Measurements from ENCODE around the gene SURF6. TPM values are rescaled to one million over a fixed set of nuclear protein-coding genes. Genes with fewer than 3 reads are reported as not detected.

The SURF6 gene
- polyA plus RNA-seq, 1 experiment: 8.4 TPM

- H3K27me3 ChIP-seq (ENCODE audit: control insufficient read depth, insufficient read depth, low read length): no peaks in the 10 kb centered on the region
- CTCF ChIA-PET: interaction anchor here (4.7 kb wide), 1 partner anchor 14 kb away, joined by 13 read pairs; no protein-coding TSS in a partner anchor
- no peak overlapping the region for H3K4me3 ChIP-seq (ENCODE audit: low read depth, low read length)
- POLR2A ChIA-PET: no interaction called here
- H3K36me3 ChIP-seq (ENCODE audit: control insufficient read depth, insufficient read depth, low read length): peaks cover 52% of the 10 kb centered on the region
- no peak for TF ChIP-seq CTCF (IDR thresholded peaks at IDR 0.05; ENCODE audit: insufficient read depth, low read depth, low read length)
- no peak for DNase-seq (ENCODE audit: low read depth)
Measured at GRCh38 chr9:133344071-133344470, 8.1 kb upstream of the SURF6 start.

- Histone ChIP-seq H3K36me3 (ENCODE audit: control insufficient read depth, insufficient read depth, low read length) (peaks cover 52% of the 10 kb centered on the region), H3K4me3 (ENCODE audit: low read depth, low read length) (no peak overlapping the region), H3K27me3 (ENCODE audit: control insufficient read depth, insufficient read depth, low read length) (no peaks in the 10 kb centered on the region)
- CTCF ChIA-PET: interaction anchor here (1.5 to 4.7 kb wide), 2 partner anchors 12 to 34 kb away, joined by 3 to 13 read pairs; partner anchors contain the start of gene STKLD1
- TF ChIP-seq CTCF (IDR thresholded peaks at IDR 0.05; ENCODE audit: insufficient read depth, low read depth, low read length): peak; percentile 34
- POLR2A ChIA-PET: no interaction called here
- DNase-seq (ENCODE audit: low read depth): no peak
Measured at GRCh38 chr9:133342570-133342969, 6.6 kb upstream of the SURF6 start.

GRCh38 chr9:133342069-133342406, 6.0 kb upstream of the SURF6 start:
- peak; percentile 16; the same call in 1 of the 2 replicates for TF ChIP-seq CTCF (IDR thresholded peaks at IDR 0.05; ENCODE audit: insufficient read depth, low read depth, low read length)
- DNase-seq (ENCODE audit: low read depth): no peak
- ChIA-PET CTCF (interaction anchor here (1.5 to 4.7 kb wide), 2 partner anchors 12 to 35 kb away, joined by 3 to 13 read pairs; partner anchors contain the start of gene STKLD1), POLR2A (no interaction called here)
- Histone ChIP-seq H3K36me3 (ENCODE audit: control insufficient read depth, insufficient read depth, low read length) (peaks cover 52% of the 10 kb centered on the region), H3K27me3 (ENCODE audit: control insufficient read depth, insufficient read depth, low read length) (no peaks in the 10 kb centered on the region), H3K4me3 (ENCODE audit: low read depth, low read length) (no peak overlapping the region)

GRCh38 chr9:133341369-133342068, 5.5 kb upstream of the SURF6 start:
- no peak overlapping the region for H3K4me3 ChIP-seq (ENCODE audit: low read depth, low read length)
- POLR2A ChIA-PET: no interaction called here
- H3K27me3 ChIP-seq (ENCODE audit: control insufficient read depth, insufficient read depth, low read length): no peaks in the 10 kb centered on the region
- TF ChIP-seq CTCF (IDR thresholded peaks at IDR 0.05; ENCODE audit: insufficient read depth, low read depth, low read length): no peak
- DNase-seq (ENCODE audit: low read depth): no peak
- H3K36me3 ChIP-seq (ENCODE audit: control insufficient read depth, insufficient read depth, low read length): peaks cover 52% of the 10 kb centered on the region
- CTCF ChIA-PET: interaction anchor here (1.4 to 4.7 kb wide), 3 partner anchors 11 to 155 kb away, joined by 3 to 13 read pairs (median 3); partner anchors contain the start of gene STKLD1

GRCh38 chr9:133340916-133341315, 4.9 kb upstream of the SURF6 start:
- ChIA-PET POLR2A (no interaction called here), CTCF (interaction anchor here (1.3 to 4.7 kb wide), 4 partner anchors 10 to 154 kb away, joined by 3 to 13 read pairs (median 3); partner anchors contain the start of gene STKLD1)
- H3K36me3 ChIP-seq (ENCODE audit: control insufficient read depth, insufficient read depth, low read length): peaks cover 52% of the 10 kb centered on the region
- no peaks in the 10 kb centered on the region for H3K27me3 ChIP-seq (ENCODE audit: control insufficient read depth, insufficient read depth, low read length)
- DNase-seq (ENCODE audit: low read depth): no peak
- TF ChIP-seq CTCF (IDR thresholded peaks at IDR 0.05; ENCODE audit: insufficient read depth, low read depth, low read length): no peak
- H3K4me3 ChIP-seq (ENCODE audit: low read depth, low read length): no peak overlapping the region
